Right renal cortex interstitium (tissue), 3 donors: ENCODE data around the gene COX6B1. TPM values are rescaled to one million over a fixed set of nuclear protein-coding genes. Genes with fewer than 3 reads are reported as not detected.
"Not testable (repeated sequence)": the region's sequence is repeated elsewhere in the genome, so short reads cannot be mapped to it uniquely, and the experiment has no call there.

Experiments used
- DNase-seq, 3 donors: peaks; one replicate each; pipeline ENCODE4 v3.0.0-alpha.2; 2013; ENCODE audit warnings: low read depth in 3 of 3, low spot score in 2 of 3
- polyA plus RNA-seq, 3 donors: library from polyadenylated mRNA; unstranded; fragments of 120-200 nt; gene quantifications; one replicate each; pipeline ENCODE4 v1.2.1, GENCODE V29; 2013; ENCODE audit not compliant: insufficient read length in 3 of 3

The COX6B1 gene
- 100 to 1,000 TPM; 394 to 408 (median 402) TPM for polyA plus RNA-seq

GRCh38 chr19:35648017-35648961 lies at the start of gene COX6B1:
Gene COX6B1 (plus strand): TSS chr19:35648323. CDS start chr19:35651244, 2,921 bp downstream.
- DNase-seq, result peak; percentile 84 to 95 (median 85)

- DNase-seq, result no peak
Measured at GRCh38 chr19:35601971-35602370, 46.2 kb upstream of the COX6B1 start.

- not testable (repeated sequence) for DNase-seq
Measured at GRCh38 chr19:35604436-35604835, 43.7 kb upstream of the COX6B1 start.

- not testable (repeated sequence) for DNase-seq
Measured at GRCh38 chr19:35607170-35607569, 41.0 kb upstream of the COX6B1 start.

- DNase-seq, result no peak
Measured at GRCh38 chr19:35607661-35608060, 40.5 kb upstream of the COX6B1 start.

GRCh38 chr19:35608251-35608650 lies 39.9 kb upstream of the COX6B1 start:
- no peak for DNase-seq

GRCh38 chr19:35609851-35610353 lies 38.2 kb upstream of the COX6B1 start:
- DNase-seq, result no peak

GRCh38 chr19:35612224-35612558 lies 35.9 kb upstream of the COX6B1 start:
- DNase-seq, result no peak

- peak; percentile 77 to 91 (median 87) for DNase-seq
Measured at GRCh38 chr19:35612559-35613321, 35.4 kb upstream of the COX6B1 start, which contains the start of gene HAUS5. Gene HAUS5 (plus strand): TSS chr19:35612735. CDS start chr19:35612795, 60 bp downstream.

GRCh38 chr19:35613574-35613973 lies 34.5 kb upstream of the COX6B1 start:
- DNase-seq, result no peak

- DNase-seq, result no peak
Measured at GRCh38 chr19:35615036-35615435, 33.1 kb upstream of the COX6B1 start.

- no peak for DNase-seq
Measured at GRCh38 chr19:35618857-35619256, 29.3 kb upstream of the COX6B1 start.

GRCh38 chr19:35619290-35619923 lies 28.7 kb upstream of the COX6B1 start:
- DNase-seq, result no peak

GRCh38 chr19:35620001-35620400 lies 28.1 kb upstream of the COX6B1 start:
- no peak for DNase-seq

GRCh38 chr19:35621708-35622107 lies 26.4 kb upstream of the COX6B1 start:
- DNase-seq, result no peak

- DNase-seq, result no peak
Measured at GRCh38 chr19:35622750-35623149, 25.4 kb upstream of the COX6B1 start.

GRCh38 chr19:35623327-35624010 lies 24.7 kb upstream of the COX6B1 start:
- no peak for DNase-seq

- no peak for DNase-seq
Measured at GRCh38 chr19:35628264-35628564, 19.9 kb upstream of the COX6B1 start.

- DNase-seq, result peak; percentile 98 to 99 (median 99)
Measured at GRCh38 chr19:35628565-35629331, 19.4 kb upstream of the COX6B1 start, which contains the start of gene RBM42. Gene RBM42 (plus strand): TSS chr19:35629036. CDS start chr19:35629154, 118 bp downstream.

GRCh38 chr19:35629332-35629633 lies 18.8 kb upstream of the COX6B1 start:
- DNase-seq, result no peak
